Measurements from ENCODE around the gene BAG5.
"Not testable (repeated sequence)": the region's sequence is repeated elsewhere in the genome, so short reads cannot be mapped to it uniquely, and the experiment has no call there.

Gene BAG5

GRCh38 chr14:103562429-103563225 lies at the start of gene BAG5, which contains the start of gene COA8:
Gene BAG5, minus strand, starts transcription at chr14:103562657. Its CDS starts 1,493 bp downstream, at chr14:103561164.
Gene COA8, plus strand, starts transcription at chr14:103562960. Its CDS starts 42 bp downstream, at chr14:103563002.
- DNase-seq (ENCODE audit: low read depth) = peak; percentile 42

- no peak for DNase-seq (ENCODE audit: low read depth)
Measured at GRCh38 chr14:103611215-103611614, 48.8 kb upstream of the BAG5 start.

GRCh38 chr14:103609081-103609480 lies 46.6 kb upstream of the BAG5 start:
- not testable (repeated sequence) for DNase-seq (ENCODE audit: low read depth)

GRCh38 chr14:103607822-103608221 lies 45.4 kb upstream of the BAG5 start:
- DNase-seq (ENCODE audit: low read depth) = no peak

- peak; percentile 78 for DNase-seq (ENCODE audit: low read depth)
Measured at GRCh38 chr14:103606963-103607668, 44.7 kb upstream of the BAG5 start.

- DNase-seq (ENCODE audit: low read depth) = no peak
Measured at GRCh38 chr14:103604620-103605019, 42.2 kb upstream of the BAG5 start.

GRCh38 chr14:103600503-103600902 lies 38.0 kb upstream of the BAG5 start:
- no peak for DNase-seq (ENCODE audit: low read depth)

GRCh38 chr14:103597623-103598377 lies 35.3 kb upstream of the BAG5 start:
- peak; percentile 64 for DNase-seq (ENCODE audit: low read depth)

GRCh38 chr14:103594265-103594664 lies 31.8 kb upstream of the BAG5 start:
- DNase-seq (ENCODE audit: low read depth) = peak; percentile 48

- DNase-seq (ENCODE audit: low read depth) = no peak
Measured at GRCh38 chr14:103593577-103593976, 31.1 kb upstream of the BAG5 start.

- DNase-seq (ENCODE audit: low read depth) = no peak
Measured at GRCh38 chr14:103584326-103584915, 22.0 kb upstream of the BAG5 start.

GRCh38 chr14:103581954-103582703 lies 19.7 kb upstream of the BAG5 start:
- no peak for DNase-seq (ENCODE audit: low read depth)

- no peak for DNase-seq (ENCODE audit: low read depth)
Measured at GRCh38 chr14:103581206-103581605, 18.7 kb upstream of the BAG5 start.

- no peak for DNase-seq (ENCODE audit: low read depth)
Measured at GRCh38 chr14:103578401-103579075, 16.1 kb upstream of the BAG5 start.

GRCh38 chr14:103576371-103577024 lies 14.0 kb upstream of the BAG5 start:
- peak; percentile 86 for DNase-seq (ENCODE audit: low read depth)

GRCh38 chr14:103574707-103575285 lies 12.3 kb upstream of the BAG5 start:
- DNase-seq (ENCODE audit: low read depth) = no peak

GRCh38 chr14:103574104-103574503 lies 11.6 kb upstream of the BAG5 start:
- DNase-seq (ENCODE audit: low read depth) = no peak

- no peak for DNase-seq (ENCODE audit: low read depth)
Measured at GRCh38 chr14:103569408-103569807, 7.0 kb upstream of the BAG5 start.

- DNase-seq (ENCODE audit: low read depth) = no peak
Measured at GRCh38 chr14:103568952-103569351, 6.5 kb upstream of the BAG5 start.
